KMS-11 (cell line): ENCODE results near the gene SMIM24.

ENCODE experiments used
- H2AFZ ChIP-seq: fragments of 200-600 bp; sonication (generic); 2 replicates; pipeline ENCODE4 v1.6.1; 2016; ENCODE audit warnings: antibody characterized with exemption, mixed run types, low read depth
- H3K27ac ChIP-seq: fragments of 200-600 bp; sonication (generic); 2 replicates; pipeline ENCODE4 v1.6.1; 2016; ENCODE audit warnings: mild to moderate bottlenecking, mixed run types
- H3K27me3 ChIP-seq: fragments of 200-600 bp; sonication (generic); 2 replicates; pipeline ENCODE4 v1.6.1; 2017; ENCODE audit warnings: mild to moderate bottlenecking, low read depth, mixed run types, moderate library complexity; ENCODE audit not compliant: insufficient read depth
- H3K36me3 ChIP-seq: fragments of 200-600 bp; sonication (generic); 2 replicates; pipeline ENCODE4 v1.6.1; 2017; ENCODE audit warnings: mild to moderate bottlenecking, mixed run types; ENCODE audit not compliant: insufficient read depth
- H3K4me1 ChIP-seq: fragments of 200-600 bp; sonication (generic); 2 replicates; pipeline ENCODE4 v1.6.1; 2016; ENCODE audit warnings: mild to moderate bottlenecking, low read depth, mixed run types; ENCODE audit not compliant: poor library complexity, severe bottlenecking
- H3K4me2 ChIP-seq: fragments of 200-600 bp; sonication (generic); 2 replicates; pipeline ENCODE4 v1.7.0; 2016; ENCODE audit warnings: mild to moderate bottlenecking, mixed run types
- H3K4me3 ChIP-seq: fragments of 200-600 bp; sonication (generic); IDR thresholded peaks from 2 replicates; pipeline ENCODE4 v1.6.1; 2017; ENCODE audit warnings: low read depth, low read length, mixed read lengths; ENCODE audit not compliant: insufficient read depth
- H3K79me2 ChIP-seq: fragments of 200-600 bp; sonication (generic); 2 replicates; pipeline ENCODE4 v1.6.1; 2016; ENCODE audit warnings: low read depth, mixed run types; ENCODE audit not compliant: insufficient read depth
- H3K9ac ChIP-seq: fragments of 200-600 bp; sonication (generic); 2 replicates; pipeline ENCODE4 v1.6.1; 2016; ENCODE audit warnings: mild to moderate bottlenecking, mixed run types
- H4K20me1 ChIP-seq: fragments of 200-600 bp; sonication (generic); 2 replicates; pipeline ENCODE4 v1.6.1; 2016; ENCODE audit warnings: mild to moderate bottlenecking, mixed run types; ENCODE audit not compliant: insufficient read depth
- TF ChIP-seq, protein P1 (sequence below): fragments of 200-600 bp; sonication (generic); conservative IDR thresholded peaks from 2 replicates; pipeline ENCODE4 v1.6.1; 2017; ENCODE audit warnings: low read depth, mild to moderate bottlenecking, antibody characterized with exemption, low read length, moderate library complexity, mixed read lengths

Gene SMIM24

GRCh38 chr19:3463714-3464586, 16.4 kb downstream of the SMIM24 start:
- no peaks in the 10 kb centered on the region for H3K79me2 ChIP-seq
- H3K27me3 ChIP-seq = no peaks in the 10 kb centered on the region
- TF ChIP-seq, protein P1, sequence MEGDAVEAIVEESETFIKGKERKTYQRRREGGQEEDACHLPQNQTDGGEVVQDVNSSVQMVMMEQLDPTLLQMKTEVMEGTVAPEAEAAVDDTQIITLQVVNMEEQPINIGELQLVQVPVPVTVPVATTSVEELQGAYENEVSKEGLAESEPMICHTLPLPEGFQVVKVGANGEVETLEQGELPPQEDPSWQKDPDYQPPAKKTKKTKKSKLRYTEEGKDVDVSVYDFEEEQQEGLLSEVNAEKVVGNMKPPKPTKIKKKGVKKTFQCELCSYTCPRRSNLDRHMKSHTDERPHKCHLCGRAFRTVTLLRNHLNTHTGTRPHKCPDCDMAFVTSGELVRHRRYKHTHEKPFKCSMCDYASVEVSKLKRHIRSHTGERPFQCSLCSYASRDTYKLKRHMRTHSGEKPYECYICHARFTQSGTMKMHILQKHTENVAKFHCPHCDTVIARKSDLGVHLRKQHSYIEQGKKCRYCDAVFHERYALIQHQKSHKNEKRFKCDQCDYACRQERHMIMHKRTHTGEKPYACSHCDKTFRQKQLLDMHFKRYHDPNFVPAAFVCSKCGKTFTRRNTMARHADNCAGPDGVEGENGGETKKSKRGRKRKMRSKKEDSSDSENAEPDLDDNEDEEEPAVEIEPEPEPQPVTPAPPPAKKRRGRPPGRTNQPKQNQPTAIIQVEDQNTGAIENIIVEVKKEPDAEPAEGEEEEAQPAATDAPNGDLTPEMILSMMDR = no peak
- H3K9ac ChIP-seq = no peak overlapping the region
- H2AFZ ChIP-seq = no peak overlapping the region
- no peaks in the 10 kb centered on the region for H3K36me3 ChIP-seq
- peaks cover 12% of the 10 kb centered on the region for H3K4me1 ChIP-seq
- no peak overlapping the region for H3K4me3 ChIP-seq
- no peaks in the 10 kb centered on the region for H4K20me1 ChIP-seq
- H3K27ac ChIP-seq = no peak overlapping the region
- H3K4me2 ChIP-seq = no peak overlapping the region

GRCh38 chr19:3462991-3463713, 17.2 kb downstream of the SMIM24 start:
- Histone ChIP-seq H3K27ac (no peak overlapping the region), H3K4me2 (no peak overlapping the region), H3K9ac (no peak overlapping the region), H2AFZ (no peak overlapping the region), H4K20me1 (no peaks in the 10 kb centered on the region), H3K36me3 (no peaks in the 10 kb centered on the region), H3K79me2 (no peaks in the 10 kb centered on the region), H3K4me3 (no peak overlapping the region), H3K4me1 (peaks cover 20% of the 10 kb centered on the region), H3K27me3 (no peaks in the 10 kb centered on the region)
- TF ChIP-seq, protein P1 = no peak

- no peak overlapping the region for H3K9ac ChIP-seq
- peaks cover 44% of the 10 kb centered on the region for H3K4me1 ChIP-seq
- no peaks in the 10 kb centered on the region for H3K36me3 ChIP-seq
- TF ChIP-seq, protein P1 = no peak
- no peak overlapping the region for H3K27ac ChIP-seq
- H3K4me3 ChIP-seq = no peak overlapping the region
- peak overlapping the region; percentile 75; the same call in 1 of the 2 replicates for H3K4me2 ChIP-seq
- no peak overlapping the region for H2AFZ ChIP-seq
- H3K27me3 ChIP-seq = no peaks in the 10 kb centered on the region
- H3K79me2 ChIP-seq = no peaks in the 10 kb centered on the region
- H4K20me1 ChIP-seq = no peaks in the 10 kb centered on the region
Measured at GRCh38 chr19:3459965-3460582, 20.3 kb downstream of the SMIM24 start.

DNA sequence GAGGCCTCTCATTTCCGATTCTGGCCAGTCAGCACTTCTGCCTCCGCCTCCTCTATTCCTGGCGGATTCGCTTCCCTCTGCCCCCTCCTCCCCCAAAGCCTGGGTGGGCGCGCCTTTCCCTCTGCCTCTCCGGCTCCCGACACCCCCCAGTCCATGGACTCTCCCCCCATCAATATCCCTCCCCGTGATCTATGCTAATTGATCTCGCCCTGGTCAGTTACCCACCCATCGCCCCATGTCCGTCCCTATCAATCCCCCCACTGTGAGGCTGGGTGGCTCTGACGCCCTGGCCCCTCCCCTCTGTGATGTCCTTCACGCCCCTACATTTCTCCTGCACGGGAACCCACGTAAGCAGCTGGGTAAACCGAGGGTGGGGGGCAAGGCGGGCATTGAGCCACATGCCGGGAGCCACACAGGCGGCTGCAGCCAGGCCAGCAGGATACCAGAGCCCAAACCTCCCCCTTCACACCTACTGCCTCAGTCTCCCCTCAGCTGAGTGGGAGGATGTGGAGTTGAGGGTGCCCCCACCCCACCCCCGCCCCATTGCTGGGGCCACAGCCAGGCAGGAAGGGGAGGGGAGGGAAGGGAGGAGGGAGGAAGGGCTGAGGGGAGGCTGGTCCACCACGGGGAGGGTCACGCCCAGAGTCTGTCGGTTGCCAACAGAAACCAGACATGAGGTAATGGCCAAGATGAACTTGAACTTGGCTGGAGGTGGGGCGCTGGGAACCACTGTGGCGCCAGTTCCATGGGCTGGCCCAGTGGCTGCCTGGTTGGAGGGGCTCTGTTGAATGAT, 21.0 kb downstream of the SMIM24 start:
- Histone ChIP-seq H3K4me2 (peak overlapping the region; percentile 75), H3K79me2 (no peaks in the 10 kb centered on the region), H3K27ac (no peak overlapping the region), H3K36me3 (no peaks in the 10 kb centered on the region), H4K20me1 (no peaks in the 10 kb centered on the region), H3K27me3 (no peaks in the 10 kb centered on the region), H3K4me3 (no peak overlapping the region), H3K9ac (no peak overlapping the region), H2AFZ (no peak overlapping the region), H3K4me1 (peaks cover 44% of the 10 kb centered on the region)
- TF ChIP-seq, protein P1 = no peak
